Measurements from ENCODE around the gene TRABD2A.

Gene TRABD2A

GRCh38 chr2:84830095-84830494 lies 50.8 kb downstream of the TRABD2A start:
- Mint-ChIP-seq H3K4me3 (no peak overlapping the region), H3K36me3 (ENCODE audit: insufficient read depth) (no peaks in the 10 kb centered on the region), H3K9me3 (no peaks in the 10 kb centered on the region), H3K4me1 (ENCODE audit: low read depth in 2 of 2) (peaks cover 18 to 31% of the 10 kb centered on the region in 2 donors), H3K27me3 (no peaks in the 10 kb centered on the region), H3K27ac (no peak overlapping the region)
- ATAC-seq (replicated peaks) (peak; percentile 24), DNase-seq (no peak)

DNA sequence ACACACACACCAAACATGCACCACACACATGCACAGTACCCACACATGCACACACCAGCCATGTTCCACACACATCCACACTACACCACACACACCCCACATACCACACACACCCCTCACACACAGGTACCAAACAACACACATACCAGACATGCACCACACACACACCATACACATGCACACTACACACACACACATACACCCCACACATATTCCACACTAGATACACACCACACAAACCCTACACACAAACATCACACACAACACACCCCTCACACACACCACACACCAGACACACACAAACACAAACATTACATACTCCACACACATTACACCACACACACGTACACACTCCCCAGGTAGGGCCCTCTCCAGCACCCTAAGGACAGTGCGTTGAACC lies 51.2 kb downstream of the TRABD2A start:
- ATAC-seq (replicated peaks), result no peak
- Mint-ChIP-seq H3K36me3 (ENCODE audit: insufficient read depth) (no peaks in the 10 kb centered on the region), H3K4me3 (no peak overlapping the region), H3K9me3 (no peaks in the 10 kb centered on the region), H3K4me1 (ENCODE audit: low read depth in 2 of 2) (peaks cover 18 to 31% of the 10 kb centered on the region in 2 donors), H3K27me3 (no peaks in the 10 kb centered on the region), H3K27ac (no peak overlapping the region)
- DNase-seq, result no peak

GRCh38 chr2:84827978-84828575 lies 52.8 kb downstream of the TRABD2A start:
- peak overlapping the region; percentile 32 to 61 for H3K27ac Mint-ChIP-seq
- no peak for ATAC-seq (replicated peaks)
- no peaks in the 10 kb centered on the region for H3K36me3 Mint-ChIP-seq (ENCODE audit: insufficient read depth)
- DNase-seq, result no peak
- no peak overlapping the region for H3K4me3 Mint-ChIP-seq
- no peaks in the 10 kb centered on the region for H3K9me3 Mint-ChIP-seq
- peaks cover 9 to 23% of the 10 kb centered on the region in 2 donors for H3K4me1 Mint-ChIP-seq (ENCODE audit: low read depth in 2 of 2)
- no peaks in the 10 kb centered on the region for H3K27me3 Mint-ChIP-seq

DNA sequence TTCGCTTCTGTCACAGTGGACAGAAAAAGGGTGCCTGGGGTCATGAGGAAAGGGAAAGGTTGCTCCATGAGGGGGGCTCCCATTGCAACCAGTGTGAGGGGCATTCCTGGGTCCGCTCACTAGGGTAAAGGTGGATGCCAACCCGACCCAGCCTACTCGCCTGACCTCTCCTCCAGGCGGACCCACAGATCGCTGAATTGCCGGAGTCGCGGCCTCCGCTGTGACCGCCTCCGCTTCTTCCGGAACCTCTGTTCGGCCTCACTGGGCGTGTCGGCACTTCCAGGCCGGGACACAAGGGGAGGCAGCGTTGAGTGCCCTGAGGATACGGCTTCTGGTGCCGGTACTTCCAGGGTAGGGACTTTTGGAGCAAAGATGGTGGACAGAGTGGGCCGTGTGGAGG lies 57.1 kb downstream of the TRABD2A start:
- H3K9me3 Mint-ChIP-seq, result no peaks in the 10 kb centered on the region
- no peaks in the 10 kb centered on the region for H3K27me3 Mint-ChIP-seq
- H3K36me3 Mint-ChIP-seq (ENCODE audit: insufficient read depth), result no peaks in the 10 kb centered on the region
- peaks cover 14 to 15% of the 10 kb centered on the region in 2 donors for H3K4me1 Mint-ChIP-seq (ENCODE audit: low read depth in 2 of 2)
- DNase-seq (no peak), ATAC-seq (replicated peaks) (no peak)
- no peak overlapping the region for H3K4me3 Mint-ChIP-seq
- H3K27ac Mint-ChIP-seq, result no peak overlapping the region

- no peak overlapping the region for H3K4me3 Mint-ChIP-seq
- H3K4me1 Mint-ChIP-seq (ENCODE audit: low read depth in 2 of 2), result peaks cover 10 to 14% of the 10 kb centered on the region in 2 donors
- ATAC-seq (replicated peaks), result no peak
- DNase-seq, result no peak
- no peaks in the 10 kb centered on the region for H3K27me3 Mint-ChIP-seq
- no peaks in the 10 kb centered on the region for H3K36me3 Mint-ChIP-seq (ENCODE audit: insufficient read depth)
- H3K9me3 Mint-ChIP-seq, result no peaks in the 10 kb centered on the region
- H3K27ac Mint-ChIP-seq, result peak overlapping the region in 1 of 2 donors; percentile 1
Observed at GRCh38 chr2:84823229-84823628, 57.7 kb downstream of the TRABD2A start.

- Mint-ChIP-seq H3K4me1 (ENCODE audit: low read depth in 2 of 2) (peaks cover 11 to 25% of the 10 kb centered on the region in 2 donors), H3K27ac (peak overlapping the region; percentile 1 to 33), H3K36me3 (ENCODE audit: insufficient read depth) (no peaks in the 10 kb centered on the region), H3K27me3 (no peaks in the 10 kb centered on the region), H3K4me3 (no peak overlapping the region), H3K9me3 (no peaks in the 10 kb centered on the region)
- ATAC-seq (replicated peaks) (no peak), DNase-seq (no peak)
Observed at GRCh38 chr2:84821806-84822205, 59.1 kb downstream of the TRABD2A start.

DNA sequence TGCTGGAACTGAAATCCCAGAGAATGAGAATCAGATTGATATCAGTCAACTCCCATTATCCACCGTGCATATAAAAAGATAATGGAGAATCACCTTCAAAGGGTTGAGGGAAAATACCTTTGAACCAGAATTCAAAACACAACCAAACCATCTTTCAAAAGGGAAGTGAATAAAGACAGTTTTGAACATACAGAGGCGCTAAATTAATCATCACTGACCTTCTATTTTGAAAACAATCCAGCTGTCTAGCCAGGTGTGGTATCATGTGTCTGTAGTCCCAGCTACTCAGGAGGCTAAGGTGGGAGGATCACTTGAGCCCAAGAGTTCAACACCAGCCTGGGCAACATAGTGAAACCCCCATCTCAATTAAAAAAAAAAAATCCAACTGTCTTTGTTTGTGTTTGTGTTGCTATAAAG lies 63.6 kb downstream of the TRABD2A start:
- ATAC-seq (replicated peaks) (no peak), DNase-seq (no peak)
- no peaks in the 10 kb centered on the region for H3K36me3 Mint-ChIP-seq (ENCODE audit: insufficient read depth)
- no peaks in the 10 kb centered on the region for H3K27me3 Mint-ChIP-seq
- H3K4me3 Mint-ChIP-seq, result peak overlapping the region in 1 of 2 donors; percentile 0
- peak overlapping the region; percentile 21 to 35 for H3K27ac Mint-ChIP-seq
- peaks cover 0 to 2% of the 10 kb centered on the region in 2 donors for H3K9me3 Mint-ChIP-seq
- peaks cover 17 to 33% of the 10 kb centered on the region in 2 donors for H3K4me1 Mint-ChIP-seq (ENCODE audit: low read depth in 2 of 2)

DNA sequence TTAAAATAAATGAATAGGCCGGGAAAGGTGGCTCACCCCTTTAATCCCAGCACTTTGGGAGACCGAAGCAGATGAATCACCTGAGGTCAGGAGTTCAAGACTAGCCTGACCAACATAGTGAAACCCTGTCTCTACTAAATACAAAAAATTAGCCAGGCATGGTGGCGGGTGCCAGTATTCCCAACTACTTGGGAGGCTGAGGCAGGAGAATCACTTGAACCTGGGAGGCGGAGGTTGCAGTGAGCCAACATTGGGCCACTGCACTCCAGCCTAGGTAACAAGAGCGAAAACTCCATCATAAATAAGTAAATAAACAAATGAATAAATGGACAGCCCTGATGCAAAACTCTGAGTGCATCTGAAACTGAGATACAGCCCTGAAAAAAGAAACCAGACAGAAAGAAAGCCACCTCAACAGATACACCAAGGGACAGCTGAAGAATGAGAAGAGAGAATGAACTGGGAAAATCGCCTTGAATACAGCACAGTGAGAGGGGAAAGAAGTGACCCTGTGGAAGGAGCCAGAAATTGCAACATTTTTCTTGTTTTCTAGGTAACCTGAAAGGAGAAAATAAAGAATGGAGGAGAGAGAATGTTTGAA lies 64.4 kb downstream of the TRABD2A start:
- no peaks in the 10 kb centered on the region for H3K36me3 Mint-ChIP-seq (ENCODE audit: insufficient read depth)
- ATAC-seq (replicated peaks), result no peak
- peaks cover 0 to 2% of the 10 kb centered on the region in 2 donors for H3K9me3 Mint-ChIP-seq
- peak overlapping the region in 1 of 2 donors; percentile 0 for H3K4me3 Mint-ChIP-seq
- H3K27me3 Mint-ChIP-seq, result no peaks in the 10 kb centered on the region
- peak overlapping the region; percentile 21 to 35 for H3K27ac Mint-ChIP-seq
- DNase-seq, result no peak
- H3K4me1 Mint-ChIP-seq (ENCODE audit: low read depth in 2 of 2), result peaks cover 21 to 29% of the 10 kb centered on the region in 2 donors

DNA sequence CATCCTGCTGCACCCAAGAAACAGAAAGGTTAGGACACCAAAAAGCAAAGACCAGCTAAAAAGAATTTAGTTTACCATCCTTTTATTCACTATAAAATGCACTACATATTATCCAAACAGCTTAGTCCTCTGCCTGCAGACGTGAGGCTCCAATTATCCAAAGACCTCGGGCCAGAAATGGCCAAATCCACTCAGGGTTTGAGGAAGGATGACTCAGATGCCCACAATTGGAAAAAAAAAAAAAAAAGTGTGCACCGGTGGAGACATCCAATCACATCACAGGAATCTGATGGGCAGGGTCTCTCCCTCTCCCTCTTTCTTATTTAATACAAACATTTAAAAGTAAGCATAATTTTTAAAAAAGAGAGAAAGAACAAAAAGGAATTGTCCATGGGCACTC lies 65.7 kb downstream of the TRABD2A start:
- H3K27me3 Mint-ChIP-seq, result no peaks in the 10 kb centered on the region
- H3K27ac Mint-ChIP-seq, result no peak overlapping the region
- ATAC-seq (replicated peaks), result no peak
- H3K4me3 Mint-ChIP-seq, result no peak overlapping the region
- peaks cover 0 to 2% of the 10 kb centered on the region in 2 donors for H3K9me3 Mint-ChIP-seq
- no peaks in the 10 kb centered on the region for H3K36me3 Mint-ChIP-seq (ENCODE audit: insufficient read depth)
- H3K4me1 Mint-ChIP-seq (ENCODE audit: low read depth in 2 of 2), result peaks cover 18 to 26% of the 10 kb centered on the region in 2 donors
- DNase-seq, result no peak

- Mint-ChIP-seq H3K27ac (peak overlapping the region in 1 of 2 donors; percentile 16), H3K36me3 (ENCODE audit: insufficient read depth) (no peaks in the 10 kb centered on the region), H3K9me3 (peaks cover 0 to 2% of the 10 kb centered on the region in 2 donors), H3K27me3 (no peaks in the 10 kb centered on the region), H3K4me3 (no peak overlapping the region), H3K4me1 (ENCODE audit: low read depth in 2 of 2) (peaks cover 16 to 31% of the 10 kb centered on the region in 2 donors)
- ATAC-seq (replicated peaks) (no peak), DNase-seq (no peak)
Observed at GRCh38 chr2:84811839-84812431, 68.9 kb downstream of the TRABD2A start.

GRCh38 chr2:84808279-84808678 lies 72.6 kb downstream of the TRABD2A start:
- ATAC-seq (replicated peaks), result no peak
- Mint-ChIP-seq H3K27me3 (no peaks in the 10 kb centered on the region), H3K9me3 (no peaks in the 10 kb centered on the region), H3K4me3 (no peak overlapping the region), H3K4me1 (ENCODE audit: low read depth in 2 of 2) (peaks cover 8 to 27% of the 10 kb centered on the region in 2 donors), H3K36me3 (ENCODE audit: insufficient read depth) (no peaks in the 10 kb centered on the region), H3K27ac (peak overlapping the region in 1 of 2 donors; percentile 36)
- DNase-seq, result no peak

DNA sequence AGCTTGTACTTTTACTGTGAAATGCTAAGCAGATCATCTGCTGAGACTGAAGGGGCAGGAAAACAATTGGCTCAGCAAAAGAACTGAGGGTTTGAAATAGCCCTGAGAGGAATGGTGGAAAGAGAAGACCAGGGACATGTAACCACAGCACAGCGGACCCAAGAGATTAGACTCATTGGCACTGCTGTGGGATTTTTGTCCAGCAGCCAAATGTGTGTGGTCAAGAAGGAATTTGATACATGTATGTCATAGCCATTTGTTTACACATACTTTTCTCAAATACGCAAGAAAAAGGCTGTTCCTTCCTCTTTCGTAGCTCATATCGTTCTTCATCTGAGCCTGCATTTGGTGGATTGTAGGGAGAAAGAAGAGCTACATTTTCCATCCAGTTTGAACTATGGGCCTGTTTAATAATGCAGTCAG lies 73.8 kb downstream of the TRABD2A start:
- no peak for ATAC-seq (replicated peaks)

GRCh38 chr2:84805250-84805958 lies 75.5 kb downstream of the TRABD2A start:
- H3K4me3 Mint-ChIP-seq, result no peak overlapping the region
- no peak for DNase-seq
- no peaks in the 10 kb centered on the region for H3K9me3 Mint-ChIP-seq
- no peak overlapping the region for H3K27ac Mint-ChIP-seq
- no peaks in the 10 kb centered on the region for H3K36me3 Mint-ChIP-seq (ENCODE audit: insufficient read depth)
- H3K27me3 Mint-ChIP-seq, result no peaks in the 10 kb centered on the region
- peaks cover 5 to 31% of the 10 kb centered on the region in 2 donors for H3K4me1 Mint-ChIP-seq (ENCODE audit: low read depth in 2 of 2)
- no peak for ATAC-seq (replicated peaks)

More for the DNA sequence above, 73.8 kb downstream of the TRABD2A start:
- H3K27ac Mint-ChIP-seq, result peak overlapping the region in 1 of 2 donors; percentile 77
- DNase-seq, result no peak
- H3K36me3 Mint-ChIP-seq (ENCODE audit: insufficient read depth), result no peaks in the 10 kb centered on the region
- H3K27me3 Mint-ChIP-seq, result no peaks in the 10 kb centered on the region
- peaks cover 8 to 24% of the 10 kb centered on the region in 2 donors for H3K4me1 Mint-ChIP-seq (ENCODE audit: low read depth in 2 of 2)
- H3K4me3 Mint-ChIP-seq, result no peak overlapping the region
- no peaks in the 10 kb centered on the region for H3K9me3 Mint-ChIP-seq
